ENCODE measurements around the gene MDGA2.

- TF ChIP-seq ZNF274 (IDR thresholded peaks at IDR 0.05; ENCODE audit: low read depth, low read length), result no peak
- no peak for TF ChIP-seq CTCF (IDR thresholded peaks at IDR 0.05 in 2 of 3, conservative IDR thresholded peaks at IDR 0.05 in 1 of 3; ENCODE audit: borderline replicate concordance in 1 of 3, insufficient read depth in 1 of 3, low read depth in 2 of 3, low read length in 2 of 3)
- no peak for TF ChIP-seq REST (IDR thresholded peaks at IDR 0.05; ENCODE audit: low read depth)
- no peak for TF ChIP-seq CEBPB (IDR thresholded peaks at IDR 0.05; ENCODE audit: low read depth)
- no peak for TF ChIP-seq POLR2A (IDR thresholded peaks at IDR 0.05; ENCODE audit: borderline replicate concordance, extremely low read depth, insufficient read depth, insufficient read length)
- TF ChIP-seq SIN3A (IDR thresholded peaks at IDR 0.05; ENCODE audit: low read depth), result no peak
- no peak for TF ChIP-seq MAX (IDR thresholded peaks at IDR 0.05)
These were observed 17.4 kb downstream of the MDGA2 start for GRCh38 chr14:47658041-47658440.
